ENCODE results near the gene RASAL1. TPM values are rescaled to one million over a fixed set of nuclear protein-coding genes. Genes with fewer than 3 reads are reported as not detected.

The RASAL1 gene
- total RNA-seq, 1 experiment from 2014 or later: 8.1 TPM

DNA sequence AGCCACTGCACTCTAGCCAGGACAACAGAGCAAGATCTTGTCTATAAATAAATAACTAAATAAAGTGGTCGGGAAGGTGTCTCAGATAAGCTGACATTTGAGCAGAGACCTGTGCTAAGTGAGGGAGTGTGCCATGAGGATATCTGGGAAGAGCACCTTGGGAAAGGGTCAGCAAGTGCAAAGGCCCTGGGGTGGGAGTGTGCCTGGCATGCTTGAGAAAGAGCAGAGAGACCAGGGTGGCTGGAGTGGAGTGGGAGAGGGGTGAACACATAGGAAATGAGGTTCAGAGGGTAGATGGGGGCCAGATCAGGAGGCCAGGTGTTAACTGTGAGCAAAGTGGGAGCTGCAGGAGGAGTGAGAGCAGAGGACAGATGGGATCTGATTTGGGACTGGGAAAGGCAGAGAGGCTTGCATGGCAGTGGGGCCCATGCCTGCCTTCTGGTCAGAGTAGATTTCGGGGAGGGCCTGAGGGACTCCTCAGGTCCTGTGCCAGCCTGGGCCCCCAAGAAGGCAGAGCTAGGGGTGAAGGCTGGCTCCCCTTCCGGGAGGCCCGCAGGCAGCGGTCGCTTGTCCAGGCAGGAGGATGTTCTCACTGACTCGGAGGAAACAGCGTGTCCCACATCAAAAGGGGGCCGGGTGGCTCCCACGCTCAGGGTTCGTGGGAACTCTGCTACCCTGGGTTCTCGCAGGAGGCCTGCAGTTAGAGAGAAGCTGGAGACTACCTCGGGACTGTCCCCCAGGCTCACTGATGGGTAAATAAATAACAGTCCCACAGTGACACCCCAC is 46.4 kb downstream of the RASAL1 start:
- Mint-ChIP-seq H3K4me3 (no peak overlapping the region), H3K9me3 (no peaks in the 10 kb centered on the region), H3K4me1 (peaks cover 28% of the 10 kb centered on the region), H3K27me3 (ENCODE audit: low read depth) (no peaks in the 10 kb centered on the region; the same call in none of the 2 replicates), H3K27ac (no peak overlapping the region), H3K36me3 (no peaks in the 10 kb centered on the region)
- no peak for TF ChIP-seq IRF2 (CRISPR knock-in tag; IDR thresholded peaks at IDR 0.05; ENCODE audit: borderline replicate concordance, low read depth)
- no peak for TF ChIP-seq NR2C2 (CRISPR knock-in tag; IDR thresholded peaks at IDR 0.05)
- TF ChIP-seq TP53 (CRISPR knock-in tag; IDR thresholded peaks at IDR 0.05): no peak
- TF ChIP-seq ZBTB43 (CRISPR knock-in tag; IDR thresholded peaks at IDR 0.05): no peak
- TF ChIP-seq ZBTB21 (CRISPR knock-in tag; IDR thresholded peaks at IDR 0.05; ENCODE audit: borderline replicate concordance): no peak
- no peak for TF ChIP-seq FOXJ3 (CRISPR knock-in tag; IDR thresholded peaks at IDR 0.05; ENCODE audit: borderline replicate concordance)
- no peak for TF ChIP-seq ZNF317 (CRISPR knock-in tag; IDR thresholded peaks at IDR 0.05; ENCODE audit: borderline replicate concordance, low read depth)
- no peak for TF ChIP-seq GABPB1 (CRISPR knock-in tag; IDR thresholded peaks at IDR 0.05)
- no peak for TF ChIP-seq SMAD4 (CRISPR knock-in tag; IDR thresholded peaks at IDR 0.05)
- TF ChIP-seq MXD4 (CRISPR knock-in tag; IDR thresholded peaks at IDR 0.05; ENCODE audit: borderline replicate concordance): no peak
- no peak for TF ChIP-seq ATF1 (CRISPR knock-in tag; IDR thresholded peaks at IDR 0.05)
- TF ChIP-seq NR1H2 (CRISPR knock-in tag; IDR thresholded peaks at IDR 0.05): no peak
- no peak for TF ChIP-seq E2F1 (CRISPR knock-in tag; IDR thresholded peaks at IDR 0.05)
- no peak for TF ChIP-seq ARID4B (CRISPR knock-in tag; IDR thresholded peaks at IDR 0.05; ENCODE audit: borderline replicate concordance)
- TF ChIP-seq ZMAT4 (CRISPR knock-in tag; IDR thresholded peaks at IDR 0.05): no peak
- POLR2A ChIA-PET: no interaction called here
- DNase-seq (ENCODE audit: low spot score) (no peak), ATAC-seq (no peak)
- CTCF ChIA-PET: interaction anchor here (0.5 to 1.5 kb wide), 4 partner anchors 10 to 66 kb away, joined by 3 to 5 read pairs (median 4); no protein-coding TSS in a partner anchor

- ChIA-PET POLR2A (no interaction called here), CTCF (interaction anchor here (1.2 kb wide), 2 partner anchors 16 to 23 kb away, joined by 3 to 5 read pairs; no protein-coding TSS in a partner anchor)
- Mint-ChIP-seq H3K9me3 (no peaks in the 10 kb centered on the region), H3K36me3 (no peaks in the 10 kb centered on the region), H3K27me3 (ENCODE audit: low read depth) (no peaks in the 10 kb centered on the region; the same call in none of the 2 replicates), H3K4me1 (peaks cover 28% of the 10 kb centered on the region), H3K4me3 (no peak overlapping the region), H3K27ac (no peak overlapping the region)
- DNase-seq (ENCODE audit: low spot score) (no peak), ATAC-seq (no peak)
- TF ChIP-seq, protein P1, sequence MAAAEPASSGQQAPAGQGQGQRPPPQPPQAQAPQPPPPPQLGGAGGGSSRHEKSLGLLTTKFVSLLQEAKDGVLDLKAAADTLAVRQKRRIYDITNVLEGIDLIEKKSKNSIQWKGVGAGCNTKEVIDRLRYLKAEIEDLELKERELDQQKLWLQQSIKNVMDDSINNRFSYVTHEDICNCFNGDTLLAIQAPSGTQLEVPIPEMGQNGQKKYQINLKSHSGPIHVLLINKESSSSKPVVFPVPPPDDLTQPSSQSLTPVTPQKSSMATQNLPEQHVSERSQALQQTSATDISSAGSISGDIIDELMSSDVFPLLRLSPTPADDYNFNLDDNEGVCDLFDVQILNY (CRISPR knock-in tag; IDR thresholded peaks at IDR 0.05): no peak
- TF ChIP-seq ZNF671 (CRISPR knock-in tag; IDR thresholded peaks at IDR 0.05): no peak
- TF ChIP-seq, protein P2, sequence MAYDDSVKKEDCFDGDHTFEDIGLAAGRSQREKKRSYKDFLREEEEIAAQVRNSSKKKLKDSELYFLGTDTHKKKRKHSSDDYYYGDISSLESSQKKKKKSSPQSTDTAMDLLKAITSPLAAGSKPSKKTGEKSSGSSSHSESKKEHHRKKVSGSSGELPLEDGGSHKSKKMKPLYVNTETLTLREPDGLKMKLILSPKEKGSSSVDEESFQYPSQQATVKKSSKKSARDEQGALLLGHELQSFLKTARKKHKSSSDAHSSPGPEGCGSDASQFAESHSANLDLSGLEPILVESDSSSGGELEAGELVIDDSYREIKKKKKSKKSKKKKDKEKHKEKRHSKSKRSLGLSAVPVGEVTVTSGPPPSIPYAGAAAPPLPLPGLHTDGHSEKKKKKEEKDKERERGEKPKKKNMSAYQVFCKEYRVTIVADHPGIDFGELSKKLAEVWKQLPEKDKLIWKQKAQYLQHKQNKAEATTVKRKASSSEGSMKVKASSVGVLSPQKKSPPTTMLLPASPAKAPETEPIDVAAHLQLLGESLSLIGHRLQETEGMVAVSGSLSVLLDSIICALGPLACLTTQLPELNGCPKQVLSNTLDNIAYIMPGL (CRISPR knock-in tag; IDR thresholded peaks at IDR 0.05): no peak
- TF ChIP-seq ZNF232 (CRISPR knock-in tag; IDR thresholded peaks at IDR 0.05): no peak
- TF ChIP-seq RORB (CRISPR knock-in tag; IDR thresholded peaks at IDR 0.05): no peak
- no peak for TF ChIP-seq PRDM15 (CRISPR knock-in tag; IDR thresholded peaks at IDR 0.05)
Measured at GRCh38 chr12:113088037-113088436, 47.5 kb downstream of the RASAL1 start.
